HCT116 (cell line): ENCODE results near the gene FSHR. TPM values are rescaled to one million over a fixed set of nuclear protein-coding genes. Genes with fewer than 3 reads are reported as not detected.

Experiments used
- ATAC-seq: fragments of 200-7000 bp; cut with Tn5 transposase; 2 replicates; pipeline ENCODE4 v1.9.1; 2020; ENCODE audit warnings: mild to moderate bottlenecking, moderate library complexity
- BruUV-seq: library from RNA; stranded (reverse); fragments of 400-500 nt; replicated peaks from 2 replicates; lab custom pipeline; 2021; lab: Mats Ljungman, UMichigan
- CTCF ChIA-PET: fragments of 300-600 bp; sonication (Branson Sonifier 250); formaldehyde crosslinking; loops from one replicate; lab custom pipeline; 2021; ENCODE audit warnings: antibody characterized with exemption; lab: Charles Lee
- POLR2A ChIA-PET: fragments of 300-600, 350-600 bp; sonication (Branson Sonifier 250); formaldehyde crosslinking; loops from one replicate; lab custom pipeline; 2021; ENCODE audit warnings: antibody characterized with exemption; lab: Charles Lee
- RAD21 ChIA-PET, 2 experiments: fragments of 300-600 bp; sonication (Branson Sonifier 250); formaldehyde crosslinking; loops; one replicate each; lab custom pipeline; 2023; ENCODE audit warnings: low total read pairs in 2 of 2; ENCODE audit not compliant: uncharacterized antibody in 2 of 2, unreplicated experiment in 2 of 2, low non-redundant PET in 1 of 2; lab: Charles Lee
- DNase-seq: peaks from one replicate; pipeline ENCODE4 v3.0.0-alpha.2; 2010; ENCODE audit warnings: low read depth, low spot score
- H2AFZ ChIP-seq: fragments of 200-600 bp; shearing (Covaris generic), sonication (generic); 2 replicates; pipeline ENCODE4 v1.6.1; 2017; ENCODE audit warnings: low read depth, mixed run types, mixed read lengths, antibody characterized with exemption, low read length; ENCODE audit not compliant: poor library complexity, severe bottlenecking
- H3K27ac ChIP-seq: 2 replicates; pipeline ENCODE4 v1.5.1; 2012; ENCODE audit warnings: low read depth, low read length
- H3K27me3 ChIP-seq: fragments of 200-600 bp; sonication (generic); 2 replicates; pipeline ENCODE4 v1.6.1; 2016; ENCODE audit warnings: mixed run types, low read length, mixed read lengths; ENCODE audit not compliant: insufficient read depth
- H3K36me3 ChIP-seq, 2 experiments: fragments of 200-500 bp in 1 of 2; fragments of 200-600 bp in 1 of 2; sonication (Bioruptor generic) in 1 of 2; sonication (generic) in 1 of 2; 2 replicates each; pipeline versions ENCODE4 v1.5.1 to v1.6.1; 2014 to 2016; ENCODE audit warnings: low read length in 2 of 2, inconsistent platforms in 1 of 2, mixed read lengths in 1 of 2, mixed run types in 1 of 2; ENCODE audit not compliant: insufficient read depth in 2 of 2, control insufficient read depth in 1 of 2
- H3K4me1 ChIP-seq, 2 experiments: fragments of 200-600 bp in 1 of 2; sonication (generic) in 1 of 2; 2 replicates each; pipeline versions ENCODE4 v1.5.1 to v1.6.1; 2012 to 2017; ENCODE audit warnings: low read length in 2 of 2, inconsistent platforms in 1 of 2, mild to moderate bottlenecking in 1 of 2, mixed read lengths in 1 of 2, mixed run types in 1 of 2, moderate library complexity in 1 of 2; ENCODE audit not compliant: insufficient read depth in 2 of 2, control insufficient read depth in 1 of 2
- H3K4me2 ChIP-seq: fragments of 200-600 bp; sonication (generic); 2 replicates; pipeline ENCODE4 v1.6.1; 2017; ENCODE audit warnings: mixed run types, low read length, mixed read lengths
- H3K4me3 ChIP-seq, 2 experiments: fragments of 200-600 bp in 1 of 2; sonication (generic) in 1 of 2; replicated peaks in 1 of 2; 2 replicates each; pipeline ENCODE4 v1.5.1; 2011 to 2016; ENCODE audit warnings: low read length in 2 of 2, control low read depth in 1 of 2, low read depth in 1 of 2, mild to moderate bottlenecking in 1 of 2, mixed read lengths in 1 of 2, mixed run types in 1 of 2
- H3K79me2 ChIP-seq: fragments of 200-600 bp; sonication (generic); 2 replicates; pipeline ENCODE4 v1.6.1; 2017; ENCODE audit warnings: mild to moderate bottlenecking, mixed run types, low read length, moderate library complexity, mixed read lengths; ENCODE audit not compliant: insufficient read depth
- H3K9ac ChIP-seq: fragments of 200-600 bp; sonication (generic); 2 replicates; pipeline ENCODE4 v1.6.1; 2016; ENCODE audit warnings: low read length, mixed read lengths
- H3K9me2 ChIP-seq: fragments of 200-600 bp; sonication (generic), shearing (Covaris generic); 2 replicates; pipeline ENCODE4 v1.6.1; 2017; ENCODE audit warnings: mixed run types, mild to moderate bottlenecking, moderate library complexity; ENCODE audit not compliant: insufficient read depth
- H3K9me3 ChIP-seq, 2 experiments: fragments of 200-500 bp in 1 of 2; fragments of 200-600 bp in 1 of 2; sonication (Bioruptor generic) in 1 of 2; sonication (generic) in 1 of 2; 2 replicates each; pipeline ENCODE4 v1.6.1; 2014 to 2017; ENCODE audit warnings: low read length in 2 of 2, mixed read lengths in 2 of 2, inconsistent platforms in 1 of 2, low read depth in 1 of 2, mild to moderate bottlenecking in 1 of 2, mixed run types in 1 of 2, moderate library complexity in 1 of 2; ENCODE audit not compliant: control insufficient read depth in 1 of 2, insufficient read depth in 1 of 2
- H4K20me1 ChIP-seq: fragments of 200-600 bp; sonication (generic), shearing (Covaris generic); 2 replicates; pipeline ENCODE4 v1.6.1; 2017; ENCODE audit warnings: mixed run types, mild to moderate bottlenecking, moderate library complexity; ENCODE audit not compliant: insufficient read depth
- CBX3 ChIP-seq: IDR thresholded peaks from 2 replicates; pipeline ENCODE4 v1.6.1; 2012; ENCODE audit warnings: low read depth
- EGR1 ChIP-seq: IDR thresholded peaks from 2 replicates; pipeline ENCODE4 v1.6.1; 2012; ENCODE audit warnings: low read depth
- ELF1 ChIP-seq: IDR thresholded peaks from 2 replicates; pipeline ENCODE4 v1.6.1; 2012; ENCODE audit warnings: low read depth, borderline replicate concordance
- EZH2phosphoT487 ChIP-seq: fragments of 200-600 bp; IDR thresholded peaks from 2 replicates; pipeline ENCODE4 v1.6.1; 2018; ENCODE audit warnings: antibody characterized with exemption, borderline replicate concordance
- FOSL1 ChIP-seq: IDR thresholded peaks from 2 replicates; pipeline ENCODE4 v1.6.1; 2012; ENCODE audit warnings: low read depth
- JUND ChIP-seq: IDR thresholded peaks from 2 replicates; pipeline ENCODE4 v1.6.1; 2012
- MAX ChIP-seq: IDR thresholded peaks from 2 replicates; pipeline ENCODE4 v1.6.1; 2012
- POLR2A ChIP-seq: IDR thresholded peaks from 2 replicates; pipeline ENCODE4 v1.7.0; 2011; ENCODE audit warnings: borderline replicate concordance; ENCODE audit not compliant: insufficient read depth, insufficient read length; ENCODE audit errors: extremely low read depth
- RAD21 ChIP-seq: IDR thresholded peaks from 2 replicates; pipeline ENCODE4 v1.6.1; 2012; ENCODE audit warnings: low read depth, mild to moderate bottlenecking
- SIN3A ChIP-seq: IDR thresholded peaks from 2 replicates; pipeline ENCODE4 v1.6.1; 2012; ENCODE audit warnings: low read depth
- SP1 ChIP-seq: IDR thresholded peaks from 2 replicates; pipeline ENCODE4 v1.6.1; 2012; ENCODE audit warnings: low read depth
- SRF ChIP-seq: IDR thresholded peaks from 2 replicates; pipeline ENCODE4 v1.6.1; 2012; ENCODE audit warnings: low read depth
- ZFX ChIP-seq: fragments of 450-650 bp; IDR thresholded peaks from 2 replicates; pipeline ENCODE4 v1.6.1; 2017
- intact Hi-C: fragments of 100-400 bp; cut with micrococcal nuclease; formaldehyde crosslinking; loops from 2 replicates; pipeline ENCODE4 v1.10.0; 2022
- total RNA-seq: library from RNA; stranded (reverse); gene quantifications from one replicate; pipeline ENCODE4 v1.2.1, GENCODE V29; 2021; ENCODE audit not compliant: unreplicated experiment

The FSHR gene
- total RNA-seq, 1 experiment from 2014 or later: not detected

GRCh38 chr2:48961009-48961408 lies 193.3 kb downstream of the FSHR start:
- H3K4me2 ChIP-seq: no peak overlapping the region
- CTCF ChIA-PET: no interaction called here
- H4K20me1 ChIP-seq: no peaks in the 10 kb centered on the region
- no peak overlapping the region for H2AFZ ChIP-seq
- intact Hi-C loops: no loop called here
- POLR2A ChIA-PET: no interaction called here
- TF ChIP-seq CBX3: no peak
- TF ChIP-seq ZFX: no peak
- no peak for TF ChIP-seq EGR1
- no peak for TF ChIP-seq MAX
- TF ChIP-seq SIN3A: no peak
- no peak for TF ChIP-seq SRF
- no peak for TF ChIP-seq ELF1
- no peak for TF ChIP-seq POLR2A
- no peak for TF ChIP-seq JUND
- TF ChIP-seq RAD21: no peak
- no peak for TF ChIP-seq FOSL1
- TF ChIP-seq EZH2phosphoT487: no peak
- H3K27me3 ChIP-seq: peaks cover 3% of the 10 kb centered on the region; the same call in 1 of the 2 replicates
- no peaks in the 10 kb centered on the region for H3K79me2 ChIP-seq
- BruUV-seq: no TSS peak
- H3K9ac ChIP-seq: no peak overlapping the region
- H3K4me1 ChIP-seq: no peaks in the 10 kb centered on the region
- DNase-seq (no peak), ATAC-seq (no peak)
- H3K9me2 ChIP-seq: no peaks in the 10 kb centered on the region
- no peaks in the 10 kb centered on the region for H3K36me3 ChIP-seq
- H3K4me3 ChIP-seq: no peak overlapping the region
- RAD21 ChIA-PET: no interaction called here
- H3K9me3 ChIP-seq: no peaks in the 10 kb centered on the region
- no peak overlapping the region for H3K27ac ChIP-seq

- Histone ChIP-seq H3K4me3 (no peak overlapping the region), H3K9me3 (no peaks in the 10 kb centered on the region), H4K20me1 (no peaks in the 10 kb centered on the region), H3K4me1 (no peaks in the 10 kb centered on the region), H3K9ac (no peak overlapping the region), H3K27me3 (peaks cover 3% of the 10 kb centered on the region; the same call in 1 of the 2 replicates), H2AFZ (no peak overlapping the region), H3K27ac (no peak overlapping the region), H3K9me2 (no peaks in the 10 kb centered on the region), H3K36me3 (no peaks in the 10 kb centered on the region), H3K79me2 (no peaks in the 10 kb centered on the region), H3K4me2 (no peak overlapping the region)
- CTCF ChIA-PET: no interaction called here
- POLR2A ChIA-PET: no interaction called here
- TF ChIP-seq SP1 (no peak), FOSL1 (no peak), SIN3A (no peak), CBX3 (no peak)
- BruUV-seq: no TSS peak
- ATAC-seq (no peak), DNase-seq (no peak)
- intact Hi-C loops: no loop called here
- RAD21 ChIA-PET: no interaction called here
Observed at GRCh38 chr2:48954935-48955334, 199.4 kb downstream of the FSHR start.
